Measurements from ENCODE around the gene EXOC6B.

DNA sequence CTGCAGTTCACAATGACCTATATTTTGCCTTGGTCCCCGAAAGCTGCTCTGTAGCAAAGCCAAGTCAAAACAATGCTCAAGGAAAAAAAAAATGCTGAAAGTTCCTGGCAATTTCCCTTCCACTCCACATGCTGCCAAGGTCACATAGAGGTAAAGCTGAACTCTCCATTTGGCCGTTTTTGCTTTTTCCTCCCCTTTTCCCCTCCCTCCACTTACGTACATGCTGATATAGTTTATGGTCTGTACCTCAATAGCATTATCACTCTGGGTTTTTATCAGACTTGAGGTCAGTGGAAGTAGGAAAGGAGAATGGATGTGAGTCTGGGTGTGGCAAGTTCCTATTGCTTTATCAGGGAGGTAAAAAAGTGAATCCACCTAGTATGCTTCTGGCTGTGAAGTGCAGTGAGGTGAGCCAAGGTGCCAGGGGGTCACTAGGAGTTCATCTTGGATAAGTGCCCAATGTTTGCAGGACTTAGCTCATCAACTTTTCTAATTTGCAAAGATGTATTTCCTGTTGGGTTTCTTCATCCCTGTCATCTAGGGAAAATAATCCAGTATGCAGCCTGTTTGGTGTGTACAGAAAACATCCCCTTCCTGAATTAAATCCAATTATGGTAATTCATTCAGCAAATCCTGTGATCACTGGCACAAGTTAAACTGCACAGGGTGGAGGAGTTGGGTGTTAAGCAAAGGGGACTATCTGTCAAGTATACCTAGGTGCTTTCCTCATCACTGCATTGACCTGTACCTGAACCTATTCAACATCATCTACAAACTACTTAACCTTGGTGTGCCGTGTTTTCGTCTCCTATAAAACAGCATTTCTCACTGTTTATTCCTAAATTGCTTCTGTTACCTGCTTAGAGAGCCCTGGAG is 553.8 kb downstream of the EXOC6B start:
- TF ChIP-seq, protein P1, sequence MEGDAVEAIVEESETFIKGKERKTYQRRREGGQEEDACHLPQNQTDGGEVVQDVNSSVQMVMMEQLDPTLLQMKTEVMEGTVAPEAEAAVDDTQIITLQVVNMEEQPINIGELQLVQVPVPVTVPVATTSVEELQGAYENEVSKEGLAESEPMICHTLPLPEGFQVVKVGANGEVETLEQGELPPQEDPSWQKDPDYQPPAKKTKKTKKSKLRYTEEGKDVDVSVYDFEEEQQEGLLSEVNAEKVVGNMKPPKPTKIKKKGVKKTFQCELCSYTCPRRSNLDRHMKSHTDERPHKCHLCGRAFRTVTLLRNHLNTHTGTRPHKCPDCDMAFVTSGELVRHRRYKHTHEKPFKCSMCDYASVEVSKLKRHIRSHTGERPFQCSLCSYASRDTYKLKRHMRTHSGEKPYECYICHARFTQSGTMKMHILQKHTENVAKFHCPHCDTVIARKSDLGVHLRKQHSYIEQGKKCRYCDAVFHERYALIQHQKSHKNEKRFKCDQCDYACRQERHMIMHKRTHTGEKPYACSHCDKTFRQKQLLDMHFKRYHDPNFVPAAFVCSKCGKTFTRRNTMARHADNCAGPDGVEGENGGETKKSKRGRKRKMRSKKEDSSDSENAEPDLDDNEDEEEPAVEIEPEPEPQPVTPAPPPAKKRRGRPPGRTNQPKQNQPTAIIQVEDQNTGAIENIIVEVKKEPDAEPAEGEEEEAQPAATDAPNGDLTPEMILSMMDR (IDR thresholded peaks at IDR 0.05; ENCODE audit: low read length) = no peak
- TF ChIP-seq EZH2 (optimal IDR thresholded peaks at IDR 0.05; ENCODE audit: low read depth, low read length) (no peak), EZH2phosphoT487 (IDR thresholded peaks at IDR 0.05; ENCODE audit: low read length) (no peak)

Data from MM.1S (cell line).